GM18508 (cell line): ENCODE measurements around the gene SAC3D1.

Experiments used
- ATAC-seq: cut with Tn5 transposase; IDR thresholded peaks from one replicate; pipeline ENCODE4 v1.9.1; 2021; ENCODE audit warnings: moderate number of reproducible peaks; ENCODE audit not compliant: insufficient read depth, unreplicated experiment

Gene SAC3D1

DNA sequence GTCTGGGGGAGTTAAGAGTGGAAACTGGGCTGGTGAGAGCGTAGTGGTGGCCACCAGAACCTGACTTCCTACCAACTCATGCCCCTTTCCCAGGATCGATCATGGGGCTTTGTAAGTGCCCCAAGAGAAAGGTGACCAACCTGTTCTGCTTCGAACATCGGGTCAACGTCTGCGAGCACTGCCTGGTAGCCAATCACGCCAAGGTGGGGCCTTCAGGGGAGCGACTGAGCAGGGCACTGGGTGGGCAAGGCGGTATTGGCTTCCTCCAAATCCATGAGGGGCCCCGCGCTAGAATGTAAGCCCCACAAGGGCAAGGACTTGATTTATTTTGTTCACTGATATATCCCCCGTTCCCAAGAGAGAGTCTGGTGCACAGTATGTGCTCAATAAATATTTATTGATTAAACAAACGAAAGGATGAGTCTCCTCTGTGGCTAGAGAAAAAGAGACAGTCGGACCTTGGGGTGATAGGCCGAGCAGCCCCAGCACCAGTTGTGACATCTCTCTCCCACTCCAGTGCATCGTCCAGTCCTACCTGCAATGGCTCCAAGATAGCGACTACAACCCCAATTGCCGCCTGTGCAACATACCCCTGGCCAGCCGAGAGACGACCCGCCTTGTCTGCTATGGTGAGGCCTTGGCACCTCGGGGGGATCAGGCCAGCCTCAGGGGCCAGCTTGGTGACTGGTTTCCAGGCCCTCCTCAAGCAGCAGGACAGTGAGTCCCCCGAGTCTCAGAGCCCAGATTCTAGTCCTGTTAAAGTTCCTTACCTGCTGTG, 43.8 kb downstream of the SAC3D1 start:
- no peak for ATAC-seq

DNA sequence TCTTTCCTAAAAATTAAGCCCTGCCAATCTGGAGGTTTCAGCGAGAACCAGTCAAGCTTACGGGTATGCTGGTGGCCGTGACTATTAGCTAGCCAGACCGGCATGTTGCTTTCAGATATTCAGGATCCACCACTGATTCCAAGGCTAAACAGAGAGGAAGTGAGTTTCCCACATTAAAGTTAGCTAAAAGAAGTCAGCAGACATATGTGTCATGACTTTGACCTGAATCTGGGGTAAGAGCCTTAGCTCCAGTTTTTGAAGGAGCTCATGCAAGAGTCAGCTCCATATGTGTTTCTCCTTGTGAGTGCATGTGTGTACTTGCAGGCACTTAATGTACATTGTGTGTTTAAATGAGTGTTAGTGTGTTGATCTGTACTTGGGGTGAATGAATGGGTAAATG, 44.4 kb downstream of the SAC3D1 start:
- ATAC-seq, result no peak

DNA sequence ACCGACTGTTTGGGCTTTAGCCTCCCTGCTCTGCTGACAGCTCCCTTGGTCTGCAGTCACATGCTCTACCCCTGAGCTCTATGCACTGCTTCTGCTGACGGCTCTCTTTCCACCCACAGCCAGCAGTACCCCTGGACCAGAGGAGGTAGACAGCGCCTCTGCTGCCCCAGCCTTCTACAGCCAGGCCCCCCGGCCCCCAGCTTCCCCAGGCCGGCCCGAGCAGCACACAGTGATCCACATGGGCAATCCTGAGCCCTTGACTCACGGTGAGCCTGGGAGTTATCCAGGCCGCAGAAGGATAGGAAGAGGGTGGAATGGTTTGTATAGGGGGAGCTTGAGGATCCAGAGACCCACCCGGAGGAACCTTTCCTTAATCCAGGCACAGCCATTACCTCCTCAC, 45.8 kb downstream of the SAC3D1 start:
- no peak for ATAC-seq

DNA sequence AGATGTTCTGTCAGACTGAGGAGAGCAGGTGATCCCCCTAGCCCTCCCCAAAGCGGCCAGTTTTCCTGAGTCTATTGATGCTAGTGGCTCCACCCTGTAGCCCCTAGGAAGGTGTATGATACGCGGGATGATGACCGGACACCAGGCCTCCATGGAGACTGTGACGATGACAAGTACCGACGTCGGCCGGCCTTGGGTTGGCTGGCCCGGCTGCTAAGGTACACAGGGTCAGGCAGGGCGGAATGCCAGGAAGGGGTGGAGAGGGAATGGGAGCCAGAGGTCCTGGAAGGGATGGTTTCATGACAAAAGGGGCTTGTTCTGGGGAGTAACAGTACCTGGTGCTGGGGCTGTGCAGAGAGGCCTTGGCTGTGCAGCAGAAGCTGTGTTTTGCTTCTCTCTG, 46.2 kb downstream of the SAC3D1 start:
- no peak for ATAC-seq

DNA sequence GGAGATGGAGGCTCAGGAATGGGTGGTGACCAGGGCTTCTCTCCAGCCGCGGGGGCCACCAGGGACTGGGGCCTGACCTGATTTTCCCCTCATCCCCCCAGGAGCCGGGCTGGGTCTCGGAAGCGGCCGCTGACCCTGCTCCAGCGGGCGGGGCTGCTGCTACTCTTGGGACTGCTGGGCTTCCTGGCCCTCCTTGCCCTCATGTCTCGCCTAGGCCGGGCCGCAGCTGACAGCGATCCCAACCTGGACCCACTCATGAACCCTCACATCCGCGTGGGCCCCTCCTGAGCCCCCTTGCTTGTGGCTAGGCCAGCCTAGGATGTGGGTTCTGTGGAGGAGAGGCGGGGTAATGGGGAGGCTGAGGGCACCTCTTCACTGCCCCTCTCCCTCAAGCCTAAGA, 46.8 kb downstream of the SAC3D1 start:
- no peak for ATAC-seq

DNA sequence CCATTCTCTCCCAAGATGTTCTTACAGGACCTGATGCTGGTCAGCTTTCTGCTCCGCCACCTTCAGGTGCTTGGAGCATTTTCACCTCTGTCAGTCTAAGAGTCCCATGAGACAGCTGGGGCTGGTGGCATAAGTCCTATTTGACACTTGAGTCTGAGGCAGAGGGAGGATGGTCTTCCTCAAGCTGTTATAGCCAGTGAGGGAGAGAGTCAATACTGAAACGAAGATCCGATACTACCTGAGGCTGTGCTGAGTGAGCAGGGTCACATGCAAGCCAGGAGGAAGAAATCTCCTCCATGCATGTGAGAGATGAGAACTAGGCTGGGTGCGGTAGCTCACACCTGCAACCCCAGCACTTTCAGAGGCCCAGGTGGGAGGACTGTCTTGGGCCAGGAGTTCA, 48.6 kb downstream of the SAC3D1 start:
- no peak for ATAC-seq

DNA sequence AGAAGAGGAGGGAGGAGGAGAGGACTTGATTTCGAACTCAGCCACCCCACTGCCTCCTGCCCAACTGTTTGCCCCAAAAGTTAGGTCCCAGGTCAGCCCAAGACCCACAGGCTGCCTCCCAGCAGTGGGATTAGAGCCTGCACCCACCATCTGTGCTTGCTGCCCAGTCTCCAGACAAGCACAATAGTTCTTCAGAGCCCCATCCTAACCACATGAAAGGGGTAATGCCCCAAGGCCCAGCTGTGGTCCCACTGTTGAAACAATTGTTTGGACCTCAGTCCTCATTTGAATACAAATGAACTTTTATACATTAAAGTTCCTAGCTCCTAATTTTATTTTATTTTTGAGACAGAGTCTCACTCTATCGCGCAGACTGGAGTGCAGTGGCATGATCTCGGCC, 49.6 kb downstream of the SAC3D1 start:
- no peak for ATAC-seq
